Left renal pelvis (tissue), 4 donors: ENCODE measurements around the gene MUSTN1. TPM values are rescaled to one million over a fixed set of nuclear protein-coding genes. Genes with fewer than 3 reads are reported as not detected.

ENCODE experiments used
- DNase-seq, 4 donors: peaks; one replicate each; pipeline ENCODE4 v3.0.0-alpha.2; 2013; ENCODE audit warnings: low read depth in 4 of 4, low spot score in 3 of 4
- polyA plus RNA-seq, 4 donors: library from polyadenylated mRNA; unstranded; fragments of 120-200 nt; gene quantifications; one replicate each; pipeline ENCODE4 v1.2.1, GENCODE V29; 2013; ENCODE audit not compliant: insufficient read length in 4 of 4

MUSTN1 gene
- polyA plus RNA-seq, 4 donors = 0.34 to 1.7 (median 0.45) TPM; not detected in 1

DNA sequence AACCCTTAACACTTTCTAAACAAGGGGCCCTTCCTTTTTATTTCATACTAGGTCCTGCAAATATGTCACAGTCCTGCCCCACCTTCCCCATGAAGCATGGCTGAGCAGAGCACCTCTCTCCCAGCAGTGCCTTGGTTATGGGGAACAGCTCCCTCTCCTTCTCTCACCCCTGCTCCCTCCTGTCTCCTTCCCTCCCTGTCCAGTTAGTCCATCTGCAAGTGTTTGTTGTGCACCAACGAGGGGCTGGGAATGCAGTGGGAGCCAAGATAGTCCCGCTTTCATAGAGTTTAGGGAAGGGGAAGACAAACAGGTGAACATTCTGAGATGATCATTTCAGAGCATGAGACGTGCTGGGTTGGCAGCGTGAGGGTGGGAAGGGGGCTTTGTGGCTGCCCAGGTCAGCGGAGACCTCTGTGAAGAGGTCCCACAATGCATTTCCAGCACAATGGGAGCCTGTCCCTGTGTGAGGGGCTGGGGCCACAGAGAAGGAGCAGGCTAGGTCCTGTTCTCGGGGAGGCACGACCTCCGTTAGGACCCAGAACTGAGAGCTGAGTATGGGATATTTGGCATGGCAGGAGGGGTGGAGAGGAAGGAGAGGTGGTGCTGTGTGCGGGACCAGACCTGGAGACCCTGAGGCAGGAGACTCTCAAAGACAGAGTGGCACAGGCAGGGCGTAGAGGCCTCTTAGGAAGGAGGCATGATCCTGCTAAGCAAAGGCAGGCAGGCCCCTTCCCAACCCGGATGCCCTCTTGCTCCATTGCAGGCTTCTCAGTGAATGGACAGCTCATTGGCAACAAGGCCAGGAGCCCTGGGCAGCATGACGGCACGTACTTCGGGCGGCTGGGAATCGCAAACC is 45.7 kb downstream of the MUSTN1 start:
- no peak for DNase-seq

DNA sequence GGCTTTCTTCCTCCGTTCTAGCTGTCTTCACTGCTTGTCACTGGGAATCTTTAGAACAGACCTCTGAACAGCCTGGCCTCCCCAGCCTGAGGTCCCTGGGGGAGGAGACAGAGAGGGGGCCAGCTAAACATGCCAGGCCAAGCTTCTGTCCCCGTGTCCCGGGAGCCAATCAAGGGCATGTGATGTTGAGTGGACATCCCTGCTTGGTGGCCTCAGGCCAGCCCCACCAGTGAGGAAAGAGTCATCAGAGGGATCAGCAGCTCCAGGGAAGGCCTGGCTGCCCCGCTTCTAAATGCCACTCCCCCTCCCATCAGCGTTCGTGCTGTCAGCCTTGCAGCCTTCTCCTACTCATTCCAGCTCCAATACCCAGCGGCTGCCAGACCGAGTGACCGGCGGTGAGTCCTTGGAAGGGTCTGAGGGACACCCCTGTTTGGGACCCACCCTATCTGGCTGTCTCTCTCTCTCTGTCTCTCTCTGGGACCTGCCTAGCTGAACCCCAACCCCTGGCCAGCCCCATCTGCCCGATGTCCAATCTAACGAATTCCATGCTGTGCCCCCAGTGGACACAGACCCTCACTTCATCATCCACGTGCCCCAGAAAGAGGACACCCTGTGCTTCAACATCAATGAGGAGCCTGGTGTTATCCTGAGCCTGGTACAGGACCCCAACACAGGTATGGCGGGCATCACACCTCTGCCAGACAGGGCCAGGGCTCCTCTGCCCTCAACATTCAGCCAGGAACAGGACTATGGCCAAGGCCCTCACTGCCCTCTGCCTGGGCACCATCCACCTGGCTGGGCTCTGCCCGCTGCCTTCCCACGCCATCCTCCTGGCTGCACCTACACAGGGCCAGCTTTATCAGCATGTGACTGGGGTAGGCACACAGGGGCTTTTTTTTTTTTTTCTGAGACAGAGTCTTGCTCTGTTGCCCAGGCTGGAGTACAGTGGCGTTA is 46.9 kb downstream of the MUSTN1 start:
- no peak for DNase-seq

DNA sequence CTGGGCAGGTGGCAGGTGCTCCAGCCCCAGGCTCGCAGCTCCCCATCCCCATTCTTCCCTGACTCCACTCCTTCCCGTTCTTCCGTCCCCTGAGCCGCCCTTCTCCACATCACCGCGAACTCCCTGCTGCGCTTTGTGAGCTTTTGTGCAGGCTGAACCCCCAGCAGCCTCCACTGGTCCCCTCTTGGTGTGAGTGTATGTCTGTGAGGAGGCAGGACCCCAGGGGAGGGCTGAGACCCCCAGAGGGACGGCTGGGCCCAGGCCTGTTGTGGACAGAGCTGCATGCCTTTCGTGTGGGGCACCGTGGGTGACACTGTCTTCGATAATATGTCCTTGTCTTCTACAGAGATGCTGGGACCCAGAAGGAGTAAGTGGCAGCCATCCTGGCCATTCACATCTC is 47.6 kb downstream of the MUSTN1 start:
- no peak for DNase-seq

GRCh38 chr3:52786330-52787215 is 48.2 kb downstream of the MUSTN1 start:
- no peak for DNase-seq

DNA sequence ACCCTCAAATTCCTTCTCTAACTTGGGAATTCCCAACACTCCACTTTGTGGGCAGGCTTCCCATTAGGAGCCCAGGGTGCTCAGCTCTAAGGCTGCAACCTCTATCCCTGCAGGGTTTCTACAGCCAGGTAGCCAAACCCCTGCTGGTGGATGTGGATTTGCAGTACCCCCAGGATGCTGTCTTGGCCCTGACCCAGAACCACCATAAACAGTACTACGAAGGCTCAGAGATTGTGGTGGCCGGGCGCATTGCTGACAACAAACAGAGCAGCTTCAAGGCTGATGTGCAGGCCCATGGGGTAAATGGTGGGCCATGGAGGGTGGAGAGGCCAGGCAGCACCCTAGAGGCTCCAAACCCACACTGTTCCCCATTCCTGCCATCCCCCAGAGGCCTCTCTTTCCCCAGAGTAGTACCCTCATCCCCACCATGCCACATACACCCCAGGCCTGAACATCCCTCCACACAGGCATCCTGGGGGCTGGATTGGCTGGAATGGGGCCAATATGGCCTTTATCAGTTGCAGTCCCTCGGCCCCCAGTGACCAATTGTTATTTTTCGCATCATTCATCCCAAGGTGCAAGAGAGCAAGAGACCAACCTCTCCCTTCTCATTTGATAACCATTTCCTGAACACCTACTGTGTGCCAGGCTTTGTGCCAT is 49.8 kb downstream of the MUSTN1 start:
- no peak for DNase-seq

- no peak for DNase-seq
Measured at GRCh38 chr3:52784021-52784621, 50.7 kb downstream of the MUSTN1 start.

- no peak for DNase-seq
Measured at GRCh38 chr3:52783211-52783555, 51.6 kb downstream of the MUSTN1 start.

Other genes starting within 250 kb of the MUSTN1 start
- 10 to 100 TPM; 57.9 to 66.9 (median 61.1) TPM for gene PBRM1, start 149.1 kb downstream of the MUSTN1 start, polyA plus RNA-seq
- 100 to 1,000 TPM in 3 of 4 donors, 10 to 100 TPM in 1; 80.6 to 118 (median 114) TPM for gene GNL3, start 149.0 kb downstream of the MUSTN1 start, polyA plus RNA-seq
- gene GLT8D1, start 129.2 kb downstream of the MUSTN1 start, polyA plus RNA-seq = 100 to 1,000 TPM; 113 to 181 (median 138) TPM
- gene SPCS1, start 128.9 kb downstream of the MUSTN1 start, polyA plus RNA-seq = 100 to 1,000 TPM; 128 to 171 (median 160) TPM
- 10 to 100 TPM; 18.8 to 30.7 (median 27.4) TPM for gene NEK4, start 64.1 kb downstream of the MUSTN1 start, polyA plus RNA-seq
- gene ITIH1, start 57.4 kb downstream of the MUSTN1 start, polyA plus RNA-seq = 1 to 10 TPM in 1 of 4 donors, under 1 TPM in 1, not detected in 2; 0.38 to 6.3 TPM
- gene ITIH3, start 40.2 kb downstream of the MUSTN1 start, polyA plus RNA-seq = 10 to 100 TPM in 1 of 4 donors, 1 to 10 TPM in 3; 4.9 to 13.7 (median 7.8) TPM
- gene ITIH4, start 4.3 kb downstream of the MUSTN1 start, polyA plus RNA-seq = 1 to 10 TPM; 2.9 to 9.8 (median 5.6) TPM
- 10 to 100 TPM; 12.5 to 18.0 (median 13.9) TPM for gene STIMATE, start 62.5 kb upstream of the MUSTN1 start, polyA plus RNA-seq
- gene SFMBT1, start 211.1 kb upstream of the MUSTN1 start, polyA plus RNA-seq = 10 to 100 TPM in 2 of 4 donors, 1 to 10 TPM in 2; 7.7 to 10.9 (median 10.0) TPM